B cell (primary cell): ENCODE results near the gene LRRC36. TPM values are rescaled to one million over a fixed set of nuclear protein-coding genes. Genes with fewer than 3 reads are reported as not detected.

Experiments
- ATAC-seq: fragments of 200-7000 bp; cut with Tn5 transposase; one replicate; pipeline ENCODE4 v1.10.0; 2021; ENCODE audit warnings: low read depth, mild to moderate bottlenecking, moderate number of reproducible peaks, moderate library complexity
- CTCF ChIA-PET: fragments of 350-600 bp; sonication (Branson Sonifier 250); formaldehyde crosslinking; loops from one replicate; lab custom pipeline; 2021; ENCODE audit warnings: antibody characterized with exemption, inconsistent platforms; lab: Charles Lee
- POLR2A ChIA-PET: fragments of 350-600 bp; sonication (Branson Sonifier 250); formaldehyde crosslinking; loops from one replicate; lab custom pipeline; 2021; ENCODE audit warnings: antibody characterized with exemption; lab: Charles Lee
- DNase-seq: peaks from one replicate; pipeline ENCODE4 v3.0.0; 2013
- H2AFZ ChIP-seq: 2 replicates; pipeline ENCODE4 v1.6.1; 2012; ENCODE audit warnings: mild to moderate bottlenecking, low read depth, low read length; ENCODE audit not compliant: insufficient read depth, poor library complexity, severe bottlenecking
- H3K27ac ChIP-seq, 2 donors: 1 replicate in 1 of 2; 2 replicates in 1 of 2; pipeline ENCODE4 v1.5.1; 2012 to 2013; ENCODE audit warnings: low read length in 2 of 2, mild to moderate bottlenecking in 2 of 2, moderate library complexity in 1 of 2
- H3K27me3 ChIP-seq, 4 experiments: fragments of 200-600 bp in 1 of 4; sonication (generic) in 1 of 4; replicated peaks in 1 of 4; 1 replicate in 2 of 4; 2 replicates in 2 of 4; pipeline versions ENCODE4 v1.6.1 to v1.7.0; 2013 to 2016; ENCODE audit warnings: low read length in 3 of 4, mild to moderate bottlenecking in 2 of 4, mixed read lengths in 1 of 4, moderate library complexity in 1 of 4; ENCODE audit not compliant: insufficient read depth in 4 of 4, control insufficient read depth in 3 of 4; ENCODE audit errors: control extremely low read depth in 1 of 4
- H3K36me3 ChIP-seq, 2 experiments: replicated peaks in 1 of 2; 1 replicate in 1 of 2; 2 replicates in 1 of 2; pipeline versions ENCODE4 v1.6.1 to v1.7.1; 2013; ENCODE audit warnings: low read length in 1 of 2; ENCODE audit not compliant: insufficient read depth in 2 of 2, control insufficient read depth in 1 of 2; ENCODE audit errors: control extremely low read depth in 1 of 2, extremely low read depth in 1 of 2
- H3K4me1 ChIP-seq, 2 donors: fragments of 200-600 bp in 1 of 2; sonication (generic) in 1 of 2; 1 replicate in 1 of 2; 2 replicates in 1 of 2; pipeline versions ENCODE4 v1.5.1 to v1.6.1; 2013 to 2017; ENCODE audit warnings: low read length in 2 of 2; ENCODE audit not compliant: control insufficient read depth in 2 of 2, insufficient read depth in 2 of 2
- H3K4me2 ChIP-seq: replicated peaks from 2 replicates; pipeline ENCODE3; 2012; ENCODE audit warnings: mild to moderate bottlenecking, low read depth, low read length; ENCODE audit not compliant: poor library complexity, severe bottlenecking
- H3K4me3 ChIP-seq, 5 experiments: fragments of 200-600 bp in 1 of 5; sonication (generic) in 1 of 5; 1 replicate in 3 of 5; 2 replicates in 2 of 5; pipeline versions ENCODE4 v1.5.1 to v1.7.0; 2011 to 2016; ENCODE audit warnings: low read length in 4 of 5, mild to moderate bottlenecking in 4 of 5, low read depth in 2 of 5, control low read depth in 1 of 5, moderate library complexity in 1 of 5; ENCODE audit not compliant: insufficient read depth in 1 of 5; ENCODE audit errors: control extremely low read depth in 1 of 5, extremely low read depth in 1 of 5
- H3K79me2 ChIP-seq: fragments of 200-600 bp; sonication (generic); one replicate; pipeline ENCODE4 v1.6.0; 2016; ENCODE audit warnings: low read length; ENCODE audit not compliant: control insufficient read depth, insufficient read depth
- H3K9ac ChIP-seq: fragments of 200-600 bp; sonication (generic); 2 replicates; pipeline ENCODE4 v1.6.1; 2017; ENCODE audit warnings: mild to moderate bottlenecking, low read length, moderate library complexity
- H3K9me3 ChIP-seq, 3 donors: one replicate each; pipeline versions ENCODE4 v1.6.1 to v1.7.1; 2013; ENCODE audit warnings: low read length in 2 of 3; ENCODE audit not compliant: control insufficient read depth in 2 of 3, insufficient read depth in 1 of 3; ENCODE audit errors: control extremely low read depth in 1 of 3
- H4K20me1 ChIP-seq: 2 replicates; pipeline ENCODE4 v1.6.0; 2012; ENCODE audit warnings: mild to moderate bottlenecking, low read length; ENCODE audit not compliant: insufficient read depth, control insufficient read depth, poor library complexity, severe bottlenecking
- H3K27ac Mint-ChIP-seq: one replicate; pipeline ENCODE4 v1.8.0; 2021; ENCODE audit warnings: mixed read lengths
- H3K27me3 Mint-ChIP-seq: one replicate; pipeline ENCODE4 v1.8.0; 2021; ENCODE audit warnings: mixed read lengths
- H3K4me1 Mint-ChIP-seq: one replicate; pipeline ENCODE4 v1.8.0; 2021; ENCODE audit warnings: mixed read lengths
- H3K4me3 Mint-ChIP-seq: one replicate; pipeline ENCODE4 v1.8.0; 2021; ENCODE audit warnings: mixed read lengths
- H3K9me3 Mint-ChIP-seq: one replicate; pipeline ENCODE4 v1.8.0; 2022; ENCODE audit warnings: mixed read lengths; ENCODE audit not compliant: insufficient read depth
- CTCF ChIP-seq: fragments of 200-600 bp; IDR thresholded peaks from one replicate; pipeline ENCODE4 v1.8.0; 2022; ENCODE audit warnings: antibody characterized with exemption, mild to moderate bottlenecking
- EZH2 ChIP-seq: IDR thresholded peaks from 2 replicates; pipeline ENCODE4 v1.6.1; 2012; ENCODE audit warnings: borderline replicate concordance, low read depth, mild to moderate bottlenecking, moderate library complexity, low read length; ENCODE audit not compliant: insufficient read depth, poor library complexity, severe bottlenecking
- WGBS: methylation state at CpG from one replicate; pipeline ENCODE4 v1.1.5; 2013; ENCODE audit warnings: missing lambda C conversion rate; ENCODE audit not compliant: insufficient coverage; 5-methylcytosine and 5-hydroxymethylcytosine counted together
- intact Hi-C: fragments of 100-400 bp; cut with micrococcal nuclease; formaldehyde crosslinking; loops from one replicate; pipeline ENCODE4 v1.10.0; 2022
- polyA plus RNA-seq: library from polyadenylated mRNA; depleted of rRNA; stranded (reverse); fragments of >200 nt; gene quantifications from 2 replicates; pipeline ENCODE4 v1.2.3, GENCODE V29; 2012
- total RNA-seq, 2 donors: library from RNA; stranded (reverse); fragments of 120-200 nt in 1 of 2; gene quantifications; 1 replicate in 1 of 2; 2 replicates in 1 of 2; pipeline versions ENCODE4 v1.2.3 to v1.2.4, GENCODE V29; 2013 to 2022

The LRRC36 gene
- total and polyA plus RNA-seq, 2 donors (not counting 1 experiment from before 2014, with no cell fraction given) = 0.98 TPM; not detected in 1

GRCh38 chr16:67301080-67301782 is 25.4 kb upstream of the LRRC36 start:
- no peaks in the 10 kb centered on the region for H3K79me2 ChIP-seq
- H3K27me3 ChIP-seq = no peaks in the 10 kb centered on the region
- H3K27ac ChIP-seq = no peak overlapping the region
- DNase-seq = no peak
- H3K4me3 Mint-ChIP-seq = no peak overlapping the region
- no peak overlapping the region for H3K4me3 ChIP-seq
- no peaks in the 10 kb centered on the region for H4K20me1 ChIP-seq
- H3K4me1 Mint-ChIP-seq = no peaks in the 10 kb centered on the region
- H3K4me1 ChIP-seq = no peaks in the 10 kb centered on the region
- TF ChIP-seq CTCF (no peak), EZH2 (no peak)
- 94% methylated on average over 3 of the region's 11 CpGs for WGBS
- H3K27ac Mint-ChIP-seq = no peak overlapping the region
- no peaks in the 10 kb centered on the region for H3K9me3 ChIP-seq
- ChIA-PET POLR2A (no interaction called here), CTCF (no interaction called here)
- no peak overlapping the region for H3K9ac ChIP-seq
- no peaks in the 10 kb centered on the region for H3K9me3 Mint-ChIP-seq
- no peak for ATAC-seq
- H3K4me2 ChIP-seq = no peak overlapping the region
- no peak overlapping the region for H2AFZ ChIP-seq
- no peaks in the 10 kb centered on the region for H3K27me3 Mint-ChIP-seq
- intact Hi-C loops = no loop called here
- no peaks in the 10 kb centered on the region for H3K36me3 ChIP-seq

GRCh38 chr16:67302076-67302475 is 24.5 kb upstream of the LRRC36 start:
- 100% methylated on average over 2 of the region's 7 CpGs for WGBS
- intact Hi-C loops = no loop called here
- Mint-ChIP-seq H3K27ac (no peak overlapping the region), H3K4me1 (no peaks in the 10 kb centered on the region), H3K9me3 (no peaks in the 10 kb centered on the region), H3K27me3 (no peaks in the 10 kb centered on the region), H3K4me3 (no peak overlapping the region)
- Histone ChIP-seq H3K4me2 (no peak overlapping the region), H3K4me3 (no peak overlapping the region), H3K79me2 (no peaks in the 10 kb centered on the region), H3K9me3 (no peaks in the 10 kb centered on the region), H3K27me3 (no peaks in the 10 kb centered on the region), H3K4me1 (no peaks in the 10 kb centered on the region), H2AFZ (no peak overlapping the region), H3K36me3 (no peaks in the 10 kb centered on the region), H3K27ac (no peak overlapping the region), H3K9ac (no peak overlapping the region), H4K20me1 (no peaks in the 10 kb centered on the region)
- ChIA-PET POLR2A (no interaction called here), CTCF (no interaction called here)
- ATAC-seq (no peak), DNase-seq (no peak)
- no peak for TF ChIP-seq EZH2
- no peak for TF ChIP-seq CTCF
